Measurements from ENCODE around the gene ZNF746.

The ZNF746 gene

DNA sequence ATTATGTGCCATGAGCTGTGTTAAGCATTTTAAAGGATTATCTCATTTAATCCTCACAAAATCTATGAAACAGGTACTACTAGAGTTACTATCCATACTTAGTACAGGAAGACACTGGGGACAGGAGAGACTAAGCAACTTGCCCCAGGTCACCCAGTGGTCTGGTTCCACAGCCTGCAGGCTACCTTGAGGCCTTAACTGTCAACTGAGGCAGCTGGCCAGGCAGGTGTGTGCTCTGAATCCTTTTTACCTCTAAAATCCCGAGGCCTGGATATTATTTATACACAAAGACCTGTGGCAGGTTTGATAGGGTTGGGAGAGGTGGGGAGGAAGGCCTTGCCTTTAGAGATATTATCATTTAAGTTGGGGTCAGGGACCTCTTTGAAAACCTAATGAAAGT lies 39.8 kb downstream of the ZNF746 start:
- no peak overlapping the region for H3K4me3 ChIP-seq (ENCODE audit: low read depth in 1 of 2, low read length in 1 of 2)

DNA sequence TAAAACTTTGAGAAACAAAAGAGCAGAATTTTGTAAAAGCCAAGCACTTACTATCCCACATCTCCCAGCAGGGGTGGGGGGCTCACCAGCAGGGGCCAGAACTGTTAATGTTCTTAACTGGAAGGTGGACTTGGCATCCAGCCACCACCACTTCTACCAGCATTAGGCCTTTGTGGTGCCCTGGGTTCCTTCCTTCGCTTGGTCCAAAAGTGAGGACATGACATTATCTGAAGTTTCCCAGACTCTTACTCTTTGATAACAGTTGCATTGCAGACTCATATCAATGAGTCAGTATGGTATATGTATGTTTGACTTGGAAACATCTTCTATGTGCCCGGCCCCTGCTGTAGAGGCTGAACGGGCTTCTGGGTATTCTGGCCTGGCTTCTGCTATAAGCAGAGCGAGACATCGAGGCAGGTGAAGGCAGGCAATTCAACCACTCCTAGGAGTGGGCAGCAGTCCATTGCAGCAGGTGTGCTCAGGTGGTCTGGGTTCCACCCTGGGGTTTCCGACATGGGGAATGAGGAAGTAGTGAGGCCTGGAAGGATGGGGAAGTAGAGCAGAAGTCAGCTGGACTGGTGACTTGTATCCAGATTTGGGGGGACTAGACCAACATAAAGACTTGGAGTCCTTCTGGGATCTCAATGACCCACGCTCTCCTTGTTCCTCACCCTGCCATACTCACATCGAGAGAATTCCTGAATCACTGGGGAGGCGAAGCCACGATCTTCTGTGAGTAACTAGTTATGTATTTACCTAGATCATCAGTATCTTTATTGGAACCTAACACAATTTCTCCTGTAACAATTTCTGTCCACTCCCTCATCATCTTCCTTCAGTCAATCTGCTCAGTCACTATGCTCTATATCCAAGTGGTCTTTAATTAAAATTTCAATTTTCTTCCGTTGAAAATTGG lies 40.8 kb downstream of the ZNF746 start:
- H3K9me3 ChIP-seq = no peaks in the 10 kb centered on the region
- TF ChIP-seq, protein P1, sequence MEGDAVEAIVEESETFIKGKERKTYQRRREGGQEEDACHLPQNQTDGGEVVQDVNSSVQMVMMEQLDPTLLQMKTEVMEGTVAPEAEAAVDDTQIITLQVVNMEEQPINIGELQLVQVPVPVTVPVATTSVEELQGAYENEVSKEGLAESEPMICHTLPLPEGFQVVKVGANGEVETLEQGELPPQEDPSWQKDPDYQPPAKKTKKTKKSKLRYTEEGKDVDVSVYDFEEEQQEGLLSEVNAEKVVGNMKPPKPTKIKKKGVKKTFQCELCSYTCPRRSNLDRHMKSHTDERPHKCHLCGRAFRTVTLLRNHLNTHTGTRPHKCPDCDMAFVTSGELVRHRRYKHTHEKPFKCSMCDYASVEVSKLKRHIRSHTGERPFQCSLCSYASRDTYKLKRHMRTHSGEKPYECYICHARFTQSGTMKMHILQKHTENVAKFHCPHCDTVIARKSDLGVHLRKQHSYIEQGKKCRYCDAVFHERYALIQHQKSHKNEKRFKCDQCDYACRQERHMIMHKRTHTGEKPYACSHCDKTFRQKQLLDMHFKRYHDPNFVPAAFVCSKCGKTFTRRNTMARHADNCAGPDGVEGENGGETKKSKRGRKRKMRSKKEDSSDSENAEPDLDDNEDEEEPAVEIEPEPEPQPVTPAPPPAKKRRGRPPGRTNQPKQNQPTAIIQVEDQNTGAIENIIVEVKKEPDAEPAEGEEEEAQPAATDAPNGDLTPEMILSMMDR (IDR thresholded peaks at IDR 0.05) = no peak
- H3K36me3 ChIP-seq = no peaks in the 10 kb centered on the region

More for the DNA sequence above, 39.8 kb downstream of the ZNF746 start:
- no peaks in the 10 kb centered on the region for H3K9me3 ChIP-seq
- no peak overlapping the region for H3K27ac ChIP-seq
- H3K36me3 ChIP-seq = no peaks in the 10 kb centered on the region
- TF ChIP-seq, protein P1 (IDR thresholded peaks at IDR 0.05) = no peak
- peaks cover 14% of the 10 kb centered on the region in 2 experiments for H3K4me1 ChIP-seq (ENCODE audit: control insufficient read depth in 1 of 2, insufficient read depth in 1 of 2, low read depth in 1 of 2, low read length in 1 of 2)
- H3K27me3 ChIP-seq = peaks cover 49% of the 10 kb centered on the region

DNA sequence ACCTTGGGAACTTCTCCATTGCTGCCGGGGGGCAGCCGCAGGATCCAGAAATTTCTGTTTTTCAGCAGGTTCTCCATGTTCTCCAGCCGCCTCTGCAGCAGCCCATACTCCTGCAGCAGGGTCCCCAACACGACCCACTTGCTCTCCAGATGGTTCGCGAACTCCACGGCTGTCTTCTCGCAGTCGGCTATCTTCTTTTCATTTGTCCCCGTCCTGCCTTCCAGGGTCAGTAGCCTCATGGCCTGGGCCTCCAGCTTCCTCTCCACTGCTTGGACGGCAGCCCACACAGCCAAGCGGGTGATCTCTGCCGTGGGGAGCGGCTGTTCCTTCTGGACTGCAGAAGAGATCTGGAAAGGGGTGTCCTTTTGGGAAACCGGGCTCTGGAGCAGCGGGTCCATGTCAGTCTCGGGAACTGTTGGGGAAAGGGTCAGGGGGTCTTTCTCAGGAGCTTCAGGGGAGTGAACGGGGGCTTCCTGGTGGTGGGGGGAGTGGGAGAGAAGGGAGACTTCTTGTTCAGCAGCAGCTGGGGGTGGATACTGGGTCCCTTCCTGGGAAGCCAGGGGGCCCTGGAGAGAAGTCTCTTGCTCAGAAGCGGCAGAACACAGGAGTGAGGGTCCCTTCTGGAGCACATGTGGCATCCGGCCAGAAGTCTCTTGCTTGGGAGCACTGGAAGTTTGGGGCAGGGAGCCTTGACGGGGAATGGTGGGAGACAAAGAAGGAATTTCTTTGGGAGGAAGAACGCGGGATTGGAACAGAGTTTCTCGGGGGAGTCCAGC lies 42.2 kb downstream of the ZNF746 start:
- TF ChIP-seq, protein P1 (IDR thresholded peaks at IDR 0.05) = no peak
- no peak overlapping the region for H3K4me3 ChIP-seq (ENCODE audit: low read depth in 1 of 2, low read length in 1 of 2)
- H3K27ac ChIP-seq = no peak overlapping the region
- H3K4me1 ChIP-seq (ENCODE audit: control insufficient read depth in 1 of 2, insufficient read depth in 1 of 2, low read depth in 1 of 2, low read length in 1 of 2) = peaks cover 6 to 7% of the 10 kb centered on the region in 2 experiments
- no peaks in the 10 kb centered on the region for H3K9me3 ChIP-seq
- peaks cover 25% of the 10 kb centered on the region for H3K27me3 ChIP-seq
- H3K36me3 ChIP-seq = peaks cover 1% of the 10 kb centered on the region

More for the DNA sequence above, 40.8 kb downstream of the ZNF746 start:
- Histone ChIP-seq H3K27ac (no peak overlapping the region), H3K4me3 (ENCODE audit: low read depth in 1 of 2, low read length in 1 of 2) (no peak overlapping the region), H3K27me3 (peaks cover 39% of the 10 kb centered on the region), H3K4me1 (ENCODE audit: control insufficient read depth in 1 of 2, insufficient read depth in 1 of 2, low read depth in 1 of 2, low read length in 1 of 2) (peaks cover 14% of the 10 kb centered on the region in 2 experiments)

DNA sequence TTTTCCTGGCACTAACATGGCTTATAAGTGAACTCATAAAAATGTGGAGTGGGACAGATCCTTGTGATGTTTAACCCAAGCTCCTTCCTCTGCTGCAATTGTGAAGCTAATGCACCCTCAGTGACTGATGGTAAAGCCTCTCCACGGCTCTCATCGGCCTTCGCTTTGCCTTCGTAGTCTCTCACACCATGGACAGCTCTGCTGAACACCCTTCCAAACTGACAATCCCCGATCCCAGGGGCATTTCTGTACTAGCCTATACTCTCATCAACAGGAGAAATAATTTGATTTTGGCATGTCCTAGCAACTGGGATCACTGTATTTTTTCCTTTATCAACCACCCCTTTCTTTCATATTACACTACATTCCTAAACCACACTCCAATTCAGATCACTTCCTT lies 42.9 kb downstream of the ZNF746 start:
- Histone ChIP-seq H3K9me3 (no peaks in the 10 kb centered on the region), H3K36me3 (peaks cover 7% of the 10 kb centered on the region)
- TF ChIP-seq, protein P1 (IDR thresholded peaks at IDR 0.05) = no peak

DNA sequence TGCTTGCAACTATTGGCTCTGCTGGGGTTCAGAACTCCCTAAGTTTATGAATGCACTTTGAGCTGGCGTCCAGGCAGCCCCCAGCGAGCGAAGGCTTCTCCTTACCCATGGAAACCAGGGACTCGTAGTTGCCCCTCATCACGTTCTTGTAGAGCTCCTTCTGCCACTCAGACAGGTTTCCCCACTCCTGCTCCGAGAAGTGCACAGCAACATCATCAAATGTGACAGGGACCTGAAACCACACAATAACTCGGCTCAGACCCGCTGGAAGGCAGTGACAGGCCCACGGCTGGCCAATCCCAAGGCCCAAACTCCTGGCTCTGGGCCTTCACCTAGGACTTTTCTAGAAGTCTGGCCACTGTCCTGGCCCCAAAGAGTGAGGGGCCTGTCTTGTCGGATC lies 43.6 kb downstream of the ZNF746 start:
- no peak overlapping the region for H3K27ac ChIP-seq
- H3K4me1 ChIP-seq (ENCODE audit: control insufficient read depth in 1 of 2, insufficient read depth in 1 of 2, low read depth in 1 of 2, low read length in 1 of 2) = no peaks in the 10 kb centered on the region
- peaks cover 14% of the 10 kb centered on the region for H3K27me3 ChIP-seq
- peaks cover 9% of the 10 kb centered on the region for H3K36me3 ChIP-seq
- H3K4me3 ChIP-seq (ENCODE audit: low read depth in 1 of 2, low read length in 1 of 2) = no peak overlapping the region
- TF ChIP-seq, protein P1 (IDR thresholded peaks at IDR 0.05) = no peak
- H3K9me3 ChIP-seq = no peaks in the 10 kb centered on the region

More for the DNA sequence above, 42.9 kb downstream of the ZNF746 start:
- Histone ChIP-seq H3K4me1 (ENCODE audit: control insufficient read depth in 1 of 2, insufficient read depth in 1 of 2, low read depth in 1 of 2, low read length in 1 of 2) (peaks cover 6 to 7% of the 10 kb centered on the region in 2 experiments), H3K27me3 (peaks cover 22% of the 10 kb centered on the region), H3K4me3 (ENCODE audit: low read depth in 1 of 2, low read length in 1 of 2) (no peak overlapping the region), H3K27ac (no peak overlapping the region)
